ENCODE data around the gene SETD7. TPM values are rescaled to one million over a fixed set of nuclear protein-coding genes. Genes with fewer than 3 reads are reported as not detected.

SETD7 gene
- total RNA-seq, 5 donors from 2014 or later (not counting 1 experiment from before 2014, with no cell fraction given), result 6.5 to 17.5 (median 10.3) TPM

GRCh38 chr4:139455126-139455538 is 100.9 kb downstream of the SETD7 start:
- H3K4me3 ChIP-seq (ENCODE audit: control insufficient read depth in 1 of 2, extremely low read depth in 1 of 2, low read length in 1 of 2), result peak overlapping the region in 1 of 2 donors; percentile 83
- peaks cover 20 to 23% of the 10 kb centered on the region in 2 experiments for H3K4me1 ChIP-seq (ENCODE audit: control insufficient read depth in 1 of 2, extremely low read depth in 1 of 2, insufficient read depth in 2 of 2, low read length in 2 of 2)
- H3K36me3 ChIP-seq (ENCODE audit: control insufficient read depth in 2 of 2, extremely low read depth in 1 of 2, insufficient read depth in 1 of 2, low read length in 1 of 2), result no peaks in the 10 kb centered on the region
- ChIA-PET CTCF (interaction anchor here in 1 of 2 donors (0.8 kb wide), 1 partner anchor 159 kb away, joined by 3 read pairs; no protein-coding TSS in a partner anchor), POLR2A (interaction anchor here in 1 of 2 donors (0.6 kb wide), 1 partner anchor 85 kb away, joined by 3 read pairs; no protein-coding TSS in a partner anchor)
- DNase-seq (no peak), ATAC-seq (replicated peaks in 1 of 4) (no peak)
- WGBS (ENCODE audit: insufficient coverage), result no CpG with 5 or more reads among the region's 6 CpGs
- no peaks in the 10 kb centered on the region for H3K27me3 ChIP-seq (replicated peaks in 1 of 2; ENCODE audit: control insufficient read depth in 2 of 2, extremely low read depth in 1 of 2, insufficient read depth in 2 of 2, low read length in 1 of 2)
- peak overlapping the region; percentile 87 to 98 (median 95) for H3K4me3 Mint-ChIP-seq
- no peak overlapping the region for H3K27ac ChIP-seq (ENCODE audit: low read length)
- peaks cover 13% of the 10 kb centered on the region for H3K36me3 Mint-ChIP-seq
- no peaks in the 10 kb centered on the region for H3K9me3 Mint-ChIP-seq
- peak overlapping the region in 1 of 2 donors; percentile 99 for H3K27ac Mint-ChIP-seq
- peaks cover 71 to 78% (median 72%) of the 10 kb centered on the region in 3 donors for H3K4me1 Mint-ChIP-seq
- no peaks in the 10 kb centered on the region for H3K9me3 ChIP-seq
- no peaks in the 10 kb centered on the region for H3K27me3 Mint-ChIP-seq

- ChIA-PET CTCF (interaction anchor here (0.6 to 1.7 kb wide), 2 partner anchors 40 to 461 kb away, joined by 6 to 7 read pairs; no protein-coding TSS in a partner anchor), POLR2A (interaction anchor here in 1 of 2 donors (1.5 kb wide), 1 partner anchor 102 kb away, joined by 7 read pairs; the partner anchor contains the start of gene SETD7)
- WGBS (ENCODE audit: insufficient coverage), result under 1% methylated on average over 40 of the region's 46 CpGs
- Mint-ChIP-seq H3K27ac (peak within 1 kb of the TSS; percentile 99), H3K27me3 (no peaks in the 10 kb centered on the region), H3K4me3 (peak within 1 kb of the TSS; percentile 87 to 98 (median 95)), H3K4me1 (peaks cover 65 to 73% (median 65%) of the 10 kb centered on the region in 3 donors), H3K36me3 (peaks cover 9% of the 10 kb centered on the region), H3K9me3 (no peaks in the 10 kb centered on the region)
- peak in 2 of 4 experiments; percentile 5 for ATAC-seq (replicated peaks in 1 of 4)
- Histone ChIP-seq H3K4me1 (ENCODE audit: control insufficient read depth in 1 of 2, extremely low read depth in 1 of 2, insufficient read depth in 2 of 2, low read length in 2 of 2) (peaks cover 20 to 23% of the 10 kb centered on the region in 2 experiments), H3K4me3 (ENCODE audit: control insufficient read depth in 1 of 2, extremely low read depth in 1 of 2, low read length in 1 of 2) (peak within 1 kb of the TSS; percentile 66 to 83), H3K36me3 (ENCODE audit: control insufficient read depth in 2 of 2, extremely low read depth in 1 of 2, insufficient read depth in 1 of 2, low read length in 1 of 2) (no peaks in the 10 kb centered on the region), H3K27ac (ENCODE audit: low read length) (peak within 1 kb of the TSS; percentile 97), H3K9me3 (no peaks in the 10 kb centered on the region), H3K27me3 (replicated peaks in 1 of 2; ENCODE audit: control insufficient read depth in 2 of 2, extremely low read depth in 1 of 2, insufficient read depth in 2 of 2, low read length in 1 of 2) (no peaks in the 10 kb centered on the region)
- peak in 1 of 35 experiments; percentile 4 for DNase-seq
Observed at GRCh38 chr4:139454111-139455045, 101.6 kb downstream of the SETD7 start, which contains the start of gene RAB33B. Gene RAB33B, plus strand, starts transcription at chr4:139454121. Its CDS starts 75 bp downstream, at chr4:139454196.

GRCh38 chr4:139453371-139454110 is 102.5 kb downstream of the SETD7 start:
- Mint-ChIP-seq H3K36me3 (peaks cover 6% of the 10 kb centered on the region), H3K9me3 (no peaks in the 10 kb centered on the region), H3K27me3 (no peaks in the 10 kb centered on the region), H3K4me1 (peaks cover 56 to 64% (median 57%) of the 10 kb centered on the region in 3 donors), H3K27ac (peak overlapping the region; percentile 99), H3K4me3 (peak overlapping the region; percentile 87 to 98 (median 95))
- DNase-seq (peak; percentile 92 to 99 (median 96)), ATAC-seq (replicated peaks in 1 of 4) (peak; percentile 87 to 93 (median 90))
- peak overlapping the region; percentile 66 to 83 for H3K4me3 ChIP-seq (ENCODE audit: control insufficient read depth in 1 of 2, extremely low read depth in 1 of 2, low read length in 1 of 2)
- peaks cover 20 to 23% of the 10 kb centered on the region in 2 experiments for H3K4me1 ChIP-seq (ENCODE audit: control insufficient read depth in 1 of 2, extremely low read depth in 1 of 2, insufficient read depth in 2 of 2, low read length in 2 of 2)
- under 1% methylated on average over 76 of the region's 76 CpGs for WGBS (ENCODE audit: insufficient coverage)
- no peaks in the 10 kb centered on the region for H3K27me3 ChIP-seq (replicated peaks in 1 of 2; ENCODE audit: control insufficient read depth in 2 of 2, extremely low read depth in 1 of 2, insufficient read depth in 2 of 2, low read length in 1 of 2)
- H3K36me3 ChIP-seq (ENCODE audit: control insufficient read depth in 2 of 2, extremely low read depth in 1 of 2, insufficient read depth in 1 of 2, low read length in 1 of 2), result no peaks in the 10 kb centered on the region
- no peaks in the 10 kb centered on the region for H3K9me3 ChIP-seq
- ChIA-PET CTCF (interaction anchor here (0.5 to 1.7 kb wide), 21 partner anchors 9 to 919 kb away, joined by 3 to 8 read pairs (median 4); partner anchors contain the start of genes NAA15 (in 1 of the 2) and SCOC (in 1 of the 2)), POLR2A (interaction anchor here in 1 of 2 donors (0.6 to 1.5 kb wide), 6 partner anchors 77 to 433 kb away, joined by 3 to 10 read pairs (median 3); partner anchors contain the start of genes ELF2 and SETD7)
- H3K27ac ChIP-seq (ENCODE audit: low read length), result peak overlapping the region; percentile 97

- H3K27me3 Mint-ChIP-seq, result no peaks in the 10 kb centered on the region
Observed at GRCh38 chr4:139453041-139453370, 103.0 kb downstream of the SETD7 start.

GRCh38 chr4:139451997-139452396 is 104.0 kb downstream of the SETD7 start:
- CTCF ChIA-PET, result interaction anchor here (0.8 to 1.5 kb wide), 4 partner anchors 36 to 422 kb away, joined by 3 to 6 read pairs (median 3); no protein-coding TSS in a partner anchor
- Histone ChIP-seq H3K4me1 (ENCODE audit: control insufficient read depth in 1 of 2, extremely low read depth in 1 of 2, insufficient read depth in 2 of 2, low read length in 2 of 2) (peaks cover 20 to 23% of the 10 kb centered on the region in 2 experiments), H3K27me3 (replicated peaks in 1 of 2; ENCODE audit: control insufficient read depth in 2 of 2, extremely low read depth in 1 of 2, insufficient read depth in 2 of 2, low read length in 1 of 2) (no peaks in the 10 kb centered on the region), H3K27ac (ENCODE audit: low read length) (peak overlapping the region; percentile 97), H3K36me3 (ENCODE audit: control insufficient read depth in 2 of 2, extremely low read depth in 1 of 2, insufficient read depth in 1 of 2, low read length in 1 of 2) (no peaks in the 10 kb centered on the region), H3K9me3 (no peaks in the 10 kb centered on the region), H3K4me3 (ENCODE audit: control insufficient read depth in 1 of 2, extremely low read depth in 1 of 2, low read length in 1 of 2) (no peak overlapping the region)
- POLR2A ChIA-PET, result interaction anchor here in 1 of 2 donors (0.6 kb wide), 1 partner anchor 296 kb away, joined by 3 read pairs; no protein-coding TSS in a partner anchor
- Mint-ChIP-seq H3K27ac (peak overlapping the region; percentile 99), H3K9me3 (no peaks in the 10 kb centered on the region), H3K4me3 (peak overlapping the region in 1 of 3 donors; percentile 95), H3K27me3 (no peaks in the 10 kb centered on the region), H3K4me1 (peaks cover 41 to 50% (median 46%) of the 10 kb centered on the region in 3 donors), H3K36me3 (peaks cover 3% of the 10 kb centered on the region)
- DNase-seq (no peak), ATAC-seq (replicated peaks in 1 of 4) (no peak)
- no CpG with 5 or more reads among the region's 1 CpG for WGBS (ENCODE audit: insufficient coverage)

More at GRCh38 chr4:139453041-139453370, 103.0 kb downstream of the SETD7 start:
- CTCF ChIA-PET, result interaction anchor here (0.5 to 1.7 kb wide), 20 partner anchors 9 to 920 kb away, joined by 3 to 8 read pairs (median 4); partner anchors contain the start of genes NAA15 (in 1 of the 2) and SCOC (in 1 of the 2)
- H3K36me3 Mint-ChIP-seq, result peaks cover 3% of the 10 kb centered on the region
- WGBS (ENCODE audit: insufficient coverage), result 0% methylated on average over 12 of the region's 15 CpGs
- Histone ChIP-seq H3K36me3 (ENCODE audit: control insufficient read depth in 2 of 2, extremely low read depth in 1 of 2, insufficient read depth in 1 of 2, low read length in 1 of 2) (no peaks in the 10 kb centered on the region), H3K27me3 (replicated peaks in 1 of 2; ENCODE audit: control insufficient read depth in 2 of 2, extremely low read depth in 1 of 2, insufficient read depth in 2 of 2, low read length in 1 of 2) (no peaks in the 10 kb centered on the region), H3K9me3 (no peaks in the 10 kb centered on the region), H3K27ac (ENCODE audit: low read length) (peak overlapping the region; percentile 97), H3K4me3 (ENCODE audit: control insufficient read depth in 1 of 2, extremely low read depth in 1 of 2, low read length in 1 of 2) (peak overlapping the region; percentile 66 to 83), H3K4me1 (ENCODE audit: control insufficient read depth in 1 of 2, extremely low read depth in 1 of 2, insufficient read depth in 2 of 2, low read length in 2 of 2) (peaks cover 20 to 23% of the 10 kb centered on the region in 2 experiments)
- peaks cover 51 to 59% (median 53%) of the 10 kb centered on the region in 3 donors for H3K4me1 Mint-ChIP-seq
- peak overlapping the region; percentile 87 to 98 (median 95) for H3K4me3 Mint-ChIP-seq
- POLR2A ChIA-PET, result interaction anchor here in 1 of 2 donors (0.6 to 1.5 kb wide), 6 partner anchors 77 to 432 kb away, joined by 3 to 10 read pairs (median 3); partner anchors contain the start of genes ELF2 and SETD7
- H3K9me3 Mint-ChIP-seq, result no peaks in the 10 kb centered on the region
- H3K27ac Mint-ChIP-seq, result peak overlapping the region; percentile 99
- ATAC-seq (replicated peaks in 1 of 4) (peak; percentile 51 to 61 (median 56)), DNase-seq (peak in 31 of 35 experiments; percentile 57 to 88 (median 70))
